Endometrium (tissue), 2 donors: ENCODE results near the gene HM13.
"Not testable (repeated sequence)": the region's sequence is repeated elsewhere in the genome, so short reads cannot be mapped to it uniquely, and the experiment has no call there.

ENCODE experiments used
- FAIRE-seq: peaks from 2 replicates; lab custom pipeline; 2012; peaks lifted over from hg19 to GRCh38; lab: Jason Lieb, UNC
- donor health status: control.
- donor health status: control.

Gene HM13

DNA sequence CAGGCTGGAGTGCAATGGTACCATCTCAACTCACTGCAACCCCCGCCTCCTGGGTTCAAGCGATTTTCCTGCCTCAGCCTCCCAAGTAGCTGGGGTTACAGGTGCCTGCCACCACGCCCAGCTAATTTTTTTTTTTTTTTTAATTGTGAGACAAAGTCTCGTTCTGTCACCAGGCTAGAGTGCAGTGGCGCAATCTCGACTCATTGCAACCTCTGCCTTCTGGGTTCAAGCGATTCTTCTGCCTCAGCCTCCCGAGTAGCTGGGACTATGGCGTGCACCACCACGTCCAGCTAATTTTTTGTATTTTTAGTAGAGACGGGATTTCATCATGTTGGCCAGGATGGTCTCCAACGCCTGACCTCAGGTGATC is 98.0 kb downstream of the HM13 start:
- not testable (repeated sequence) for FAIRE-seq

DNA sequence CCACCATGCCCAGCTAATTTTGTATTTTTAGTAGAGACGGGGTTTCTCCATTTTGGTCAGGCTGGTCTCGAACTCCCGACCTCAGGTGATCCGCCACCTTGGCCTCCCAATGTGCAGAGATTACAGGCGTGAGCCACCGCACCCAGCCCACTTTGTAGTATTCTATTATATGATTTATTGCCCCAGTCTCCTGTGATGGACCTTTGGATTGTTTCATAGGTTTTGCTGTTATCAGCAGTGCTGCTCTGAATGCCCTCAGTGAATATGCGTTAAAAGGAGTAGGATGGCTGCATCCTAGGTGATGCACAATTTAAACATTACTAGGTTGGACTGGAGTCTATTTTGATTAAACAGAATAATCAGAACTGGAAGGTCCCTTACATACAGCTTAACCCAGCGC is 101.2 kb downstream of the HM13 start:
- FAIRE-seq = no peak

DNA sequence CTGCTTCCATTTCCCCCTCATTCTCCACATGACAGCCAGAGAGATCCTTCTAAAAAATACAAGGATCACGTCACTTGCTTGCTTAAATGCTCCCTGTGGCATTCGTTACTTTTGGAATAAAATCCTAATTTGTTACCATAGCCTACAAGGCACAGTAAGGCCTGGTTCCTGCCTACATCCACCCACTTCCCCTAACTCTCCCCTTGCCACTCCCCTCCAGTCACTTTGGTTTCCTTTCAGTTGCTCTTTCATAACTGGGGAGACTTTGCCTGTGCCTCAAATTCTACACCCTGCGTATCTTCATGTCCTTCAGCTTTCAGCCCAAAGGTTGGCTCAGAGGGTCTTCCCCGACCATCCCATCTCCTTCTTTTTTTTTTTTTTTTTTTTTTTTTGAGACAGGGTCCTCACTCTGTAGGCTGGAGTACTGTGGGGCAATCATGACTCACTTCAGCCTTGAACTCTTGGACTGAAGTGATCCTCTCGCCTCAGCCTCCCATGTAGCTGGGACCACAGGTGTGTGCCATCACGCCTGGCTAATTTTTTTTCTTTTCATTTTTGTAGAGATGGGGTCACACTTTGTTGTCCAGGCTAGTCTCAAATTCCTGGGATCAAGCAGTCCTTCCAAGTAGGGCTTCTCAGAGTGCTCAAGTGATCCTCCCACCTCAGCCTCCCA is 103.3 kb downstream of the HM13 start:
- no peak for FAIRE-seq
